Ovary (tissue), 9 donors: Measurements from ENCODE around the gene RPS6KL1. TPM values are rescaled to one million over a fixed set of nuclear protein-coding genes. Genes with fewer than 3 reads are reported as not detected.

ENCODE experiments used
- DNase-seq, 5 donors: peaks; one replicate each; pipeline ENCODE4 v3.0.0-alpha.2; 2019 to 2020
- H3K27ac ChIP-seq, 2 donors: fragments of 200-600 bp; one replicate each; pipeline versions ENCODE4 v1.5.1 to v1.8.0; 2019 to 2022
- H3K27me3 ChIP-seq: fragments of 200-600 bp; one replicate; pipeline ENCODE4 v1.8.0; 2022
- H3K36me3 ChIP-seq: fragments of 200-600 bp; sonication (generic); one replicate; pipeline ENCODE4 v1.5.1; 2019
- H3K4me1 ChIP-seq: one replicate; pipeline ENCODE4 v1.8.1; 2013; ENCODE audit warnings: mild to moderate bottlenecking, moderate library complexity; ENCODE audit not compliant: insufficient read depth
- H3K4me3 ChIP-seq: fragments of 200-600 bp; sonication (generic); one replicate; pipeline ENCODE4 v1.5.1; 2017
- H3K9me3 ChIP-seq, 2 donors: fragments of 200-600 bp in 1 of 2; sonication (generic) in 1 of 2; one replicate each; pipeline versions ENCODE4 v1.5.1 to v1.8.1; 2013 to 2019; ENCODE audit warnings: mild to moderate bottlenecking in 1 of 2, moderate library complexity in 1 of 2
- EP300 ChIP-seq: sonication (generic); formaldehyde crosslinking; IDR thresholded peaks from one replicate; pipeline ENCODE4 v1.6.1; 2017; ENCODE audit warnings: antibody characterized with exemption
- POLR2A ChIP-seq: fragments of 450-650 bp; IDR thresholded peaks from one replicate; pipeline ENCODE4 v1.6.1; 2017; ENCODE audit warnings: antibody characterized with exemption, mild to moderate bottlenecking, moderate library complexity
- WGBS, 3 donors: extraction: QIAGEN DNeasy Blood & Tissue Kit in 1 of 3; methylation state at CpG; one replicate each; pipeline versions ENCODE4 v1.1.5 to v1.1.7; 2013 to 2017; 5-methylcytosine and 5-hydroxymethylcytosine counted together
- intact Hi-C, 4 donors: fragments of 100-400 bp; cut with DNase I; formaldehyde crosslinking; loops; one replicate each; pipeline versions ENCODE4 v1.11.0 to v1.15.1; 2022 to 2023
- polyA plus RNA-seq, 2 donors: library from polyadenylated mRNA; stranded (reverse); fragments of 200-250 nt in 1 of 2; fragments of 350-450 nt in 1 of 2; fragmentation: Illumina TruSeq in 1 of 2; extraction: RNeasy Lipid Tissue Mini Kit (QIAGEN cat#74804) in 1 of 2; gene quantifications; one replicate each; pipeline ENCODE4 v1.2.3, GENCODE V29; 2013 to 2014
- total RNA-seq, 7 donors: library from RNA; depleted of rRNA in 2 of 7; stranded (reverse); fragments of >200 nt in 2 of 7; fragmentation: NEBNext Ultra II Directional in 3 of 7; extraction: Animal tissue kit (Norgen Biotek cat#: 25700) in 3 of 7; gene quantifications; one replicate each; pipeline versions ENCODE4 v1.1.0 to v1.2.4, GENCODE V29; 2016 to 2023
- TF ChIP-seq, protein P1 (sequence below), 3 donors: fragments of 450-650 bp in 2 of 3; fragments of 200-600 bp in 1 of 3; IDR thresholded peaks; one replicate each; pipeline versions ENCODE4 v1.5.1 to v1.8.0; 2016 to 2022; ENCODE audit warnings: antibody characterized with exemption in 3 of 3, mild to moderate bottlenecking in 1 of 3
- donor health status: DM: no; HTN: no; CAD: no; lungs with moderate emphysema.
- donor health status: DM: no; HTN: no; CAD: no.
- donor health status: Bipolar disorder and iron deficiency.
- donor health status: DM: yes; HTN: yes; CAD: no.
- donor health status: DM: no; HTN: no; CAD: no.
- donor health status: DM: yes; HTN: yes; CAD: no.

Gene RPS6KL1
- total and polyA plus RNA-seq, 9 donors, result 0.24 to 3.0 (median 1.7) TPM

DNA sequence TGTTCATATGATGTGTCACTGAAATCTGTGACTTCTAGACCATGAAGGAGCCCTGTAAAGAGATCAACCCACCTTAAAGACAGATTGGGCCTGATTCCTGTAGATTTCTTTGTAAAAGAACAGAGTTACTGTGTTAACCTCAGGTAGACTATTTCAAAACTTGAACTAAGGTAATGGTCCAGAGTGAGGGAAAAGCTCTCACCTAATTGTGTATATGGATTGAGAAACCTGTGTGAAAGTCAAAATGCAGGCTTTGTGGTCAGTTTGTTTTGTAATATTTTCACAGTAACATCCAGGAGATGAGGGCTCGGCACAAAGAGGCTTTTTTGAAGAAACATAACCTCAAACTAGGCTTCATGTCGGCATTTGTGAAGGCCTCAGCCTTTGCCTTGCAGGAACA is 25.0 kb downstream of the RPS6KL1 start:
- no peaks in the 10 kb centered on the region for H3K36me3 ChIP-seq
- WGBS, 3 donors, result 85 to 88% (median 86%) methylated on average over 2 of the region's 2 CpGs
- H3K4me1 ChIP-seq, result no peaks in the 10 kb centered on the region
- H3K4me3 ChIP-seq, result no peak overlapping the region
- H3K9me3 ChIP-seq, result no peaks in the 10 kb centered on the region
- TF ChIP-seq EP300 (no peak), POLR2A (no peak)
- TF ChIP-seq, protein P1, sequence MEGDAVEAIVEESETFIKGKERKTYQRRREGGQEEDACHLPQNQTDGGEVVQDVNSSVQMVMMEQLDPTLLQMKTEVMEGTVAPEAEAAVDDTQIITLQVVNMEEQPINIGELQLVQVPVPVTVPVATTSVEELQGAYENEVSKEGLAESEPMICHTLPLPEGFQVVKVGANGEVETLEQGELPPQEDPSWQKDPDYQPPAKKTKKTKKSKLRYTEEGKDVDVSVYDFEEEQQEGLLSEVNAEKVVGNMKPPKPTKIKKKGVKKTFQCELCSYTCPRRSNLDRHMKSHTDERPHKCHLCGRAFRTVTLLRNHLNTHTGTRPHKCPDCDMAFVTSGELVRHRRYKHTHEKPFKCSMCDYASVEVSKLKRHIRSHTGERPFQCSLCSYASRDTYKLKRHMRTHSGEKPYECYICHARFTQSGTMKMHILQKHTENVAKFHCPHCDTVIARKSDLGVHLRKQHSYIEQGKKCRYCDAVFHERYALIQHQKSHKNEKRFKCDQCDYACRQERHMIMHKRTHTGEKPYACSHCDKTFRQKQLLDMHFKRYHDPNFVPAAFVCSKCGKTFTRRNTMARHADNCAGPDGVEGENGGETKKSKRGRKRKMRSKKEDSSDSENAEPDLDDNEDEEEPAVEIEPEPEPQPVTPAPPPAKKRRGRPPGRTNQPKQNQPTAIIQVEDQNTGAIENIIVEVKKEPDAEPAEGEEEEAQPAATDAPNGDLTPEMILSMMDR (IDR thresholded peaks at IDR 0.05), result no peak
- no peak for DNase-seq
- intact Hi-C loops, result no loop called here
- no peaks in the 10 kb centered on the region for H3K27me3 ChIP-seq
- no peak overlapping the region for H3K27ac ChIP-seq

DNA sequence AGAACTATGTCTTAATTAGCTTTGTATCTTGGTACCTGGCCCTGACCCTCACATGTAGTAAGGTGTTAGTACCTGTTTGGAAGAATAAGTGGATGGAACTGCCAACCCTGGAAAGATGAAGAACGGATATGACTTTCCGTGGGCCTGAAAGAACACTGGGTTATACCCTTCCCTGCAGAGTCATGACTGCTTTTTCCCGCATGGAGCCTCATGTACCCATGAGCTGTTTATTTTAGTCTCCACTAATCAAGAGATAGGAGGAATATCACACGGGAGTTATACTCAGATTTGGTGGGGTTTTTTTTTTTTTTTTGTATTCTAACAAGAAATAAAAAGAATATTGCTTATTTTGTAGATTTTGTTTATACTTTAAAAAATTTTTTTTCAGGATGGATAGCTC is 25.4 kb downstream of the RPS6KL1 start:
- intact Hi-C loops, result no loop called here
- WGBS, 3 donors, result 65 to 70% (median 69%) methylated on average over 4 of the region's 4 CpGs
- no peaks in the 10 kb centered on the region for H3K4me1 ChIP-seq
- no peak for DNase-seq
- TF ChIP-seq EP300 (no peak), POLR2A (no peak)
- TF ChIP-seq, protein P1 (IDR thresholded peaks at IDR 0.05), result no peak
- H3K9me3 ChIP-seq, result no peaks in the 10 kb centered on the region
- H3K4me3 ChIP-seq, result no peak overlapping the region
- no peaks in the 10 kb centered on the region for H3K36me3 ChIP-seq
- no peaks in the 10 kb centered on the region for H3K27me3 ChIP-seq
- H3K27ac ChIP-seq, result no peak overlapping the region

DNA sequence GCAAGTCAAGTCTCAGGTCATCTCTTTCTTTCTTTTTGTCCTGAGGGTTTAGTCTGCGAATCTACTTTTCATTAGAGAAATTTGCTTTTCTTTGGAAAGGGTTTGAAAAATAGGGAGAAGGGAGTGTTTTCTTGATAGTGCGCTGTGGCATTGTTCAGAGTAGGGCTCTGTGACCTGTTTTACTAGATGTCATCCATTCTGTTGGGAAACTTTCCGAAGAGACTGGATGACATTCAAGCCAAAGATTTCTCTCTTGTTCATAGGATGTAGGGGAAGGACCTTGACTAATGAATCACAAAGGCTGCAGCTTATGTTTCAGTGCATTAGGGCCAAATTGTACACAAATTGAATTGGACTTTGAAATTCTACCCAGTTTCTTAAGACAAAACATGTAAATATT is 26.7 kb downstream of the RPS6KL1 start:
- 88 to 95% (median 89%) methylated on average over 3 of the region's 3 CpGs for WGBS, 3 donors
- Histone ChIP-seq H3K27ac (no peak overlapping the region), H3K9me3 (no peaks in the 10 kb centered on the region), H3K27me3 (no peaks in the 10 kb centered on the region), H3K4me1 (no peaks in the 10 kb centered on the region), H3K36me3 (no peaks in the 10 kb centered on the region), H3K4me3 (no peak overlapping the region)
- intact Hi-C loops, result no loop called here
- TF ChIP-seq, protein P1 (IDR thresholded peaks at IDR 0.05), result no peak
- TF ChIP-seq EP300, result no peak
- TF ChIP-seq POLR2A, result no peak
- no peak for DNase-seq

DNA sequence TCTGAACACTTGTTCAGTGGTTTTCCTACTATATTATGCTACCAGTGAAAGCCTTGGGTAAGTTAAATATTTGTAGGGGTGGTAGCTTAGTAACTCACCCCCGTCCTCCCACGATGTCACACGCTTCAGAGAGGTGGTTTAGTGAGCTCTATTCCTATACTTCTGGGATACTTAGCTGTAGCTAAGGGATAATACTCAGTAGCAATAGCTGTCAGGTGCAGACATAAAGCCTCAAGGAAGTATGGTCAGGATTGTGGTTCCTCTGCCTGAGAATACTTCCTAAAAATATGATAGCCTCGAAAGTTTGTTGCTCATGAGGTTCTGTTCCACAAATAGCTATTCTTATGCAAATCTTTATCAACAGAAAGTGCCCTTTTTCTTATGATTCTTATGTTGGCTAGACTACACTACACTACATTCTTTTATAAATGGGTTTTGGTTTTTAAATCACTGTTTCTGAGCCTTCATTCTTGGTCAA is 29.4 kb downstream of the RPS6KL1 start:
- Histone ChIP-seq H3K27ac (no peak overlapping the region), H3K4me3 (no peak overlapping the region), H3K27me3 (no peaks in the 10 kb centered on the region), H3K36me3 (no peaks in the 10 kb centered on the region), H3K4me1 (no peaks in the 10 kb centered on the region), H3K9me3 (no peaks in the 10 kb centered on the region)
- intact Hi-C loops, result no loop called here
- TF ChIP-seq POLR2A (no peak), EP300 (no peak)
- TF ChIP-seq, protein P1 (IDR thresholded peaks at IDR 0.05), result no peak
- no peak for DNase-seq
- 69 to 92% (median 82%) methylated on average over 4 of the region's 4 CpGs for WGBS, 3 donors

DNA sequence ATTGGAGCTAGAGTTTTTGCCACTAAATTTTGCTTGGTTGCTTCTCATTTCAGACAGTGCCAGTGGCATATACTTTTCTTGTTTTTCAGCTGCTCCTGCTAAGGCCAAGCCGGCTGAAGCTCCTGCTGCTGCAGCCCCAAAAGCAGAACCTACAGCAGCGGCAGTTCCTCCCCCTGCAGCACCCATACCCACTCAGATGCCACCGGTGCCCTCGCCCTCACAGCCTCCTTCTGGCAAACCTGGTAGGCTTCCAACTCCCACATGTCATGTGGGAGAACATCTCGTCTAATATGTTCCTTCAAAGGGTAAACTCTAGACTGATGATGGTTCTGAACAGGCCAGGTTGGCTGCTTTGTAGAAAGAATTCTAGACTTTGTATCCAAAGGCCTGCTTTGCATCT is 30.3 kb downstream of the RPS6KL1 start:
- Histone ChIP-seq H3K27ac (no peak overlapping the region), H3K27me3 (no peaks in the 10 kb centered on the region), H3K4me1 (no peaks in the 10 kb centered on the region), H3K36me3 (no peaks in the 10 kb centered on the region), H3K9me3 (no peaks in the 10 kb centered on the region), H3K4me3 (no peak overlapping the region)
- intact Hi-C loops, result no loop called here
- 81 to 83% (median 82%) methylated on average over 5 of the region's 5 CpGs for WGBS, 3 donors
- no peak for DNase-seq
- TF ChIP-seq, protein P1 (IDR thresholded peaks at IDR 0.05), result no peak
- TF ChIP-seq EP300 (no peak), POLR2A (no peak)
